Epithelial cell of esophagus (primary cell): ENCODE data around the gene IL22.

Source experiments
- DNase-seq: peaks from one replicate; pipeline ENCODE4 v3.0.0; 2010; ENCODE audit warnings: low read depth
- H3K4me3 ChIP-seq: 2 replicates; pipeline ENCODE4 v1.5.1; 2011; ENCODE audit warnings: mild to moderate bottlenecking, low read length, control low read depth
- TF ChIP-seq, protein P1 (sequence below): IDR thresholded peaks from 2 replicates; pipeline ENCODE4 v1.5.1; 2011; ENCODE audit warnings: low read depth, mild to moderate bottlenecking, low read length, control low read depth, inconsistent platforms; ENCODE audit not compliant: insufficient read depth; ENCODE audit errors: missing control alignments

The IL22 gene

GRCh38 chr12:68235576-68235975 is 17.8 kb downstream of the IL22 start:
- H3K4me3 ChIP-seq = no peak overlapping the region
- TF ChIP-seq, protein P1, sequence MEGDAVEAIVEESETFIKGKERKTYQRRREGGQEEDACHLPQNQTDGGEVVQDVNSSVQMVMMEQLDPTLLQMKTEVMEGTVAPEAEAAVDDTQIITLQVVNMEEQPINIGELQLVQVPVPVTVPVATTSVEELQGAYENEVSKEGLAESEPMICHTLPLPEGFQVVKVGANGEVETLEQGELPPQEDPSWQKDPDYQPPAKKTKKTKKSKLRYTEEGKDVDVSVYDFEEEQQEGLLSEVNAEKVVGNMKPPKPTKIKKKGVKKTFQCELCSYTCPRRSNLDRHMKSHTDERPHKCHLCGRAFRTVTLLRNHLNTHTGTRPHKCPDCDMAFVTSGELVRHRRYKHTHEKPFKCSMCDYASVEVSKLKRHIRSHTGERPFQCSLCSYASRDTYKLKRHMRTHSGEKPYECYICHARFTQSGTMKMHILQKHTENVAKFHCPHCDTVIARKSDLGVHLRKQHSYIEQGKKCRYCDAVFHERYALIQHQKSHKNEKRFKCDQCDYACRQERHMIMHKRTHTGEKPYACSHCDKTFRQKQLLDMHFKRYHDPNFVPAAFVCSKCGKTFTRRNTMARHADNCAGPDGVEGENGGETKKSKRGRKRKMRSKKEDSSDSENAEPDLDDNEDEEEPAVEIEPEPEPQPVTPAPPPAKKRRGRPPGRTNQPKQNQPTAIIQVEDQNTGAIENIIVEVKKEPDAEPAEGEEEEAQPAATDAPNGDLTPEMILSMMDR = no peak
- no peak for DNase-seq

GRCh38 chr12:68234140-68234539 is 19.3 kb downstream of the IL22 start:
- TF ChIP-seq, protein P1 = no peak
- H3K4me3 ChIP-seq = no peak overlapping the region
- no peak for DNase-seq

DNA sequence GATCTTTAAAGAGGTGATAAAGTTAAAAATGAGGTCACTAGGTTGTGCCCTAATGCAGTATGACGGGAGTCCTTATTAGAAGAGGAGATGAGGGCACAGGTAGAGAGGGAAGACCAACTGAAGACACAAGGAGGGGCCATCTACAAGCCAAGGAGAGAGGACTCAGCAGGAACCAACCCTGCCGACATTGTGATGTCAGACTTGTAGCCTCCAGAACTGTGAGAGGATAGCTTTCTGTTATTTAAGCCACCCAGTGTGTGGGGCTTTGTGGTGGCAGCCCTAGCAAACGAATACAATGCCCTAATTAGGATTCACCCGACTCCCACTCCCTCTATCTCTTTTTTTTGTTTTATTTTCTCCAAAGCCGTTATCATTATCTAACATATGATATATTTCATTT is 19.9 kb downstream of the IL22 start:
- DNase-seq = no peak
- TF ChIP-seq, protein P1 = no peak
- no peak overlapping the region for H3K4me3 ChIP-seq

GRCh38 chr12:68231691-68232090 is 21.7 kb downstream of the IL22 start:
- TF ChIP-seq, protein P1 = no peak
- no peak overlapping the region for H3K4me3 ChIP-seq
- DNase-seq = no peak

- DNase-seq = no peak
- TF ChIP-seq, protein P1 = no peak
- no peak overlapping the region for H3K4me3 ChIP-seq
Measured at GRCh38 chr12:68231229-68231628, 22.2 kb downstream of the IL22 start.

DNA sequence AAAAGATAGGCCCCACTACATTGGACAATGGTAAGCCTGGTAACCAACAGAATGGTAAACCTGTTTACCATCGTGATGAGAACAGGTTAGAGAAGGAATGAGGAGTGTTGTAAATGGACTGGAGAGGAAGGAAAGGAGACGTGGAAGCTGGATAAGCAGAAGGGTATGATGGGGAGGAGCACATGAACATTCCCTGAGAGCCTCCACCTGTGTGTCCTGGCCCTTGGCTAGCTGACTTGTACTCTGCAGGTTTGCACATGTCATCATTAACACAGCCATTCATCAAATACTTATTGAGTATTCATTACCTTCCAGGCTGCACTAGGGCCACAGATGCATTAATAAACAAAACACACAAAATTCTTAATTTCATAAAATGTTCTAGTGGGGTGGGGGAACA is 23.4 kb downstream of the IL22 start:
- TF ChIP-seq, protein P1 = no peak
- DNase-seq = peak; percentile 68
- no peak overlapping the region for H3K4me3 ChIP-seq

GRCh38 chr12:68227356-68227755 is 26.0 kb downstream of the IL22 start:
- DNase-seq = no peak
- H3K4me3 ChIP-seq = no peak overlapping the region
- TF ChIP-seq, protein P1 = no peak
